ENCODE measurements around the gene MIER3. TPM values are rescaled to one million over a fixed set of nuclear protein-coding genes. Genes with fewer than 3 reads are reported as not detected.

MIER3 gene
- total RNA-seq, 1 donor from 2014 or later = 33.6 TPM

DNA sequence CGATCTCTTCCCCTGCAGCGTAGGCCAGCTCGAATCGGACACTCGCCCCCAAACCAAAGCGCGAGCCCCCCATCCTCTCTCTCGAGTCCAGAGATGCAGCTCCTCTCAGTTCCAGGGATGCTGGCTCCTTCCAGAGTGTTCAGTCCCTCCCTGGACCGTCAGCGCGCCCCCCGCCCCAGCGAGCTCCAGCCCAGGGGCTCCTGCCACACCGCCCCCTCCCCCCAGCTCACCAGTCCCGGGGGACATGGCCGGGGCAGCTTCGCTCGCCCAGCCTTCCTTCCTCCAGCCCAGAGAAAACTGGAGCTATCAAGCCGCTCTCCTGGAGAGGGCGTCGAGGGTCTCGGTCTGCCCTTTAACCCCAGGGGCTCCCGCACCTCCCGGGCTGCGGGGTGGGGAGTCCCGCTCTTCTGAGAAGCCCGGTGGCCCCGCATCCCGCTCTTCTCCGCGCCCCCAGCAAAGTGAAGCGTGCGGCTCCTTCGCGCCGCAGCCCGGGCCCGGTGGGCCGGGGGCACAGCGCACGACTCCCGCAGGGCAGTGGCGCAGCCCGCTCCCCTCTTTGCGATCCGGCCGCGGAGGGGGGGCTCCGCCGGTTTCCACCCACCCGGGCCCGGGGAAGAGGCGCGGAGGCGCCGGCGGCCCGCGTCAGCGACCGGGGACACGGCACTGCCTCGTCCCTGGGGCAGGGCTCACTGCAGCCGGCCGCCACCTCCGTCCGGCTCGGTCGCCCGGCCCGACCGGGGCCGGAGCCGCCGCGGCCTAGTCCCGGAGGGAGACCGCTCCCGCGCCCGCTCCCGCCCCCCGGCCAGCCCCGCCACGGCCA lies 587 bp downstream of the MIER3 start:
- H3K4me3 Mint-ChIP-seq = peak overlapping the region; percentile 95
- intact Hi-C loops (cut with micrococcal nuclease) = loop anchor here (5.0 kb wide), 2 partner anchors 134 to 166 kb away; partner anchors contain the start of gene MAP3K1
- H3K4me1 Mint-ChIP-seq (ENCODE audit: low read depth) = peaks cover 28% of the 10 kb centered on the region
- peaks cover 17% of the 10 kb centered on the region for H3K27me3 Mint-ChIP-seq (ENCODE audit: insufficient read depth)
- H3K9me3 Mint-ChIP-seq = no peaks in the 10 kb centered on the region
- peak; percentile 8 for DNase-seq (ENCODE audit: low spot score)
- peak overlapping the region; percentile 45 for H3K27ac Mint-ChIP-seq
- peaks cover 4% of the 10 kb centered on the region for H3K36me3 Mint-ChIP-seq (ENCODE audit: low read depth)

DNA sequence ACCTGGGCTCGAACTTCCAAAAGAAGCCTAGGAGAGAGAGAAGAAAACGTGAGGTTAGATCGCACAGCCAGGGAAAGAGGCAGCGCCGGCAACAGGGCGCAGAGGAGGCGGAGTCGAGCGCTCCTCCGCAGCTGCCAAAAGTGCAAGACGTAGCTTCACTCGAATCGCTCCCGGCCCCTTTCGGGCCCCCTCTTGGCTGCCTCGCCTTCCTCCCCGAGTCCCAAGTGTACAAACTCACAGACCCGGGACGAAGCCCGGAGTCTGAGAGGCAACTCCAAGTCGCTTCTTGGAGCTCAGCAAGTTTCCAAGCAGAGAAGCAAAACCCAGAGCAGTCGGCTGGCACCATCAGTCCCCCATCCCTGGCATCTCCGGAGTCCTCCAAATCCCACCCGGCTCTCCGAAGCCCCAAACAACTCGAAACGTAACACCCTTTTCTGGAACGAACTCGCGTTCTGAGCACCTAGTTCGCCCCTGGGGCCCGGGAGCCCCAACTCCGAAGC lies 1.2 kb downstream of the MIER3 start:
- Mint-ChIP-seq H3K27me3 (ENCODE audit: insufficient read depth) (peaks cover 12% of the 10 kb centered on the region), H3K9me3 (no peaks in the 10 kb centered on the region), H3K4me1 (ENCODE audit: low read depth) (peaks cover 28% of the 10 kb centered on the region), H3K27ac (peak overlapping the region; percentile 45), H3K36me3 (ENCODE audit: low read depth) (peaks cover 8% of the 10 kb centered on the region), H3K4me3 (peak overlapping the region; percentile 95)
- peak; percentile 42 for DNase-seq (ENCODE audit: low spot score)
- intact Hi-C loops (cut with micrococcal nuclease) = loop anchor here (1.0 to 5.0 kb wide), 3 partner anchors 133 to 271 kb away; partner anchors contain the start of gene MAP3K1

GRCh38 chr5:56947052-56947451 lies 4.9 kb downstream of the MIER3 start:
- intact Hi-C loops (cut with micrococcal nuclease) = no loop called here
- no peak for DNase-seq (ENCODE audit: low spot score)
- Mint-ChIP-seq H3K27me3 (ENCODE audit: insufficient read depth) (no peaks in the 10 kb centered on the region), H3K27ac (no peak overlapping the region), H3K36me3 (ENCODE audit: low read depth) (peaks cover 25% of the 10 kb centered on the region), H3K4me1 (ENCODE audit: low read depth) (peaks cover 21% of the 10 kb centered on the region), H3K9me3 (no peaks in the 10 kb centered on the region), H3K4me3 (no peak overlapping the region)

DNA sequence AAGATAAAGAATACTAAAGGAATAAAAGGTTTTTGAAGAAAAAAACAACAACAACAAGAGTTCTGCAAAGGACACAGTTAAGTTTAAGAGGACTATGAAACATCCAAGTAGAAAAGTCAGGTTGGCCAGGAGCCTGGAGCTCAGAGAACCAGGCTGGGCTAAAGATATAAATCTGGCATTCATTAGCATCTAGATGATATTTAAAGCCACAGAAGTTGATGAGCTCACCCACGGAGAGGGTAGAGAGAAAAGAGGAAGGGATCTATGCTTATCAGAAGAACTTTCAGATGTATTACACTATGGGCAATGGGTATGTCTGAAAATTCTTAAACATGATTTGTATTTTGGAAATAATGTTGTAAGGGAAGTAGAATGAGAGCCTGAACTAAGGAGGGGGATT lies 9.9 kb downstream of the MIER3 start:
- intact Hi-C loops (cut with micrococcal nuclease) = no loop called here
- Mint-ChIP-seq H3K27ac (no peak overlapping the region), H3K4me1 (ENCODE audit: low read depth) (peaks cover 12% of the 10 kb centered on the region), H3K4me3 (no peak overlapping the region), H3K27me3 (ENCODE audit: insufficient read depth) (no peaks in the 10 kb centered on the region), H3K9me3 (no peaks in the 10 kb centered on the region), H3K36me3 (ENCODE audit: low read depth) (peaks cover 47% of the 10 kb centered on the region)
- no peak for DNase-seq (ENCODE audit: low spot score)

- no peak for DNase-seq (ENCODE audit: low spot score)
- H3K36me3 Mint-ChIP-seq (ENCODE audit: low read depth) = peaks cover 53% of the 10 kb centered on the region
- intact Hi-C loops (cut with micrococcal nuclease) = no loop called here
- no peak overlapping the region for H3K4me3 Mint-ChIP-seq
- no peak overlapping the region for H3K27ac Mint-ChIP-seq
- peaks cover 9% of the 10 kb centered on the region for H3K4me1 Mint-ChIP-seq (ENCODE audit: low read depth)
- no peaks in the 10 kb centered on the region for H3K27me3 Mint-ChIP-seq (ENCODE audit: insufficient read depth)
- no peaks in the 10 kb centered on the region for H3K9me3 Mint-ChIP-seq
Observed at GRCh38 chr5:56938858-56939257, 13.1 kb downstream of the MIER3 start.

GRCh38 chr5:56934325-56934724 lies 17.6 kb downstream of the MIER3 start:
- intact Hi-C loops (cut with micrococcal nuclease) = no loop called here
- H3K27me3 Mint-ChIP-seq (ENCODE audit: insufficient read depth) = no peaks in the 10 kb centered on the region
- H3K9me3 Mint-ChIP-seq = no peaks in the 10 kb centered on the region
- H3K4me3 Mint-ChIP-seq = no peak overlapping the region
- H3K4me1 Mint-ChIP-seq (ENCODE audit: low read depth) = no peaks in the 10 kb centered on the region
- no peak for DNase-seq (ENCODE audit: low spot score)
- H3K27ac Mint-ChIP-seq = no peak overlapping the region
- peaks cover 37% of the 10 kb centered on the region for H3K36me3 Mint-ChIP-seq (ENCODE audit: low read depth)

DNA sequence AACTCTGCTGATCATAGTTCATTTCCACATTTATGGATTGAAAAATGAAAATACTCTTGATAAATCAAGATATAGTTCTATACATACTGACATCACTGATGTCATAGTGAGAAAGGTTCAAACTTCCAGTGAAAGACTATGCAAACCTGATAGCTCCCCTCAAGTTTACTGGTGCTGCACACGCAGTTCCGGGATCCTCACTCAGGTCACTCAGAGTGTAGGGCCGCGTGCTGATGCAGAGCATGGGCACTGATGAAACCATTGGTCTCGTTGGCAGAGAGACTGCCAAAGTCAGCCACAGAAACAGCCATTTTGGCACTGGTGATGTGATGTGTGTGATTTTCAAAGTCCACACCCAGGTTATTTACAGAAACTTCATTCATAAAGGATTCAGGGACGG lies 29.0 kb downstream of the MIER3 start:
- Mint-ChIP-seq H3K9me3 (no peaks in the 10 kb centered on the region), H3K4me1 (ENCODE audit: low read depth) (peaks cover 5% of the 10 kb centered on the region), H3K36me3 (ENCODE audit: low read depth) (peaks cover 38% of the 10 kb centered on the region), H3K27ac (no peak overlapping the region), H3K27me3 (ENCODE audit: insufficient read depth) (no peaks in the 10 kb centered on the region), H3K4me3 (no peak overlapping the region)
- intact Hi-C loops (cut with micrococcal nuclease) = no loop called here
- no peak for DNase-seq (ENCODE audit: low spot score)

DNA sequence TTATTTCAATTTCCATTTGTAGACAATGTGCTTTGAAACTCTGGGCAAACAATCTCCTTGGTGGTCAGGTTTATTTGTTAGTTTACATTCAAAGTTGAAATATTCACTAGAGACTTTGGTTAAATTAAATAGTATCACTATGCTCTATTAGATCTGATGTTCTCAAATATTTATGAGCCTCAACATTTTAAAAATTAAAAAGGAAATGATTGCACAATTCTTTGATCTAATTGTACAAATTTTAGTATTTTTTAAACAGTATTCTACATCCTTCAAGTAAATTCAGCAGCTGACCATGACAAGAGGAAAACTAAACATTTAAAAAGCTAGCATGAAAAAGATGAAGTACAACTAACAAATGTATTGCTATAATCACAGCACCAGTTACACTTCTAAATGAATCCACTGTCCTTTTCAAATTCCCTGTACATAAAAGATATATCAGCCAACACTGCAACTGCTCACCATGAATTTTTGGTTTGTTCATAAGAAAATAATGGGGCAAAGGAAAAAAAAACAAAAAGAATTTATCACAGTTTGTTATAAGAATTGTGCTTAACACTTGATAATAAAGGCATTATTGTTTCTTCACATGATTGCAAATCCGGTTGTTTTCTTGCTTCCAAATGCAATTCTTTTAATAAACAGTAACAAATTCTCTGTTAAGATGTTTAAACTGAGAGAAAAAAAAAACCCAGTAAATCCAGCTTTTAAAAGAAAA lies 31.8 kb downstream of the MIER3 start:
- intact Hi-C loops (cut with micrococcal nuclease) = no loop called here
- DNase-seq (ENCODE audit: low spot score) = no peak
- Mint-ChIP-seq H3K9me3 (no peaks in the 10 kb centered on the region), H3K27me3 (ENCODE audit: insufficient read depth) (no peaks in the 10 kb centered on the region), H3K4me3 (no peak overlapping the region), H3K27ac (no peak overlapping the region), H3K4me1 (ENCODE audit: low read depth) (peaks cover 5% of the 10 kb centered on the region), H3K36me3 (ENCODE audit: low read depth) (peaks cover 31% of the 10 kb centered on the region)

DNA sequence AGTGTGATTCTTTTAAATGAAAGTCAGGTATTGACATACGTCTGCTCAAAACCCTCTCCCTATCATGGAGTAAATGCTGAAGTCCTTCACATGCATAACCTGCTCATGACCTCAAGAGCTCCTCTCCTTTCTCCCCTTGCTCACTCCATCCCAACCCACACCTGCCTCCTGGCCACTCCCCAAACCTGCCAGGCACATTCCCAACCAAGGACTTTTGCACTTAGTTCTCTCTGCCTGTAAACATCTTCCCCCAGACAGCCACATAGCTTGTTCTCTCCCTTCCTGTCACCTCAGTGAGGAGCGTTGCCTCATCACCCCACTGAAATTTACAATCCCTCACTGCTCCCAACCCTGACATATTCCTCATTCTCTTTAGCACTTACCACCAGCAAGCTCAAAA lies 33.9 kb downstream of the MIER3 start:
- peaks cover 5% of the 10 kb centered on the region for H3K4me1 Mint-ChIP-seq (ENCODE audit: low read depth)
- no peak overlapping the region for H3K4me3 Mint-ChIP-seq
- no peak for DNase-seq (ENCODE audit: low spot score)
- H3K27me3 Mint-ChIP-seq (ENCODE audit: insufficient read depth) = no peaks in the 10 kb centered on the region
- no peaks in the 10 kb centered on the region for H3K9me3 Mint-ChIP-seq
- H3K36me3 Mint-ChIP-seq (ENCODE audit: low read depth) = peaks cover 19% of the 10 kb centered on the region
- H3K27ac Mint-ChIP-seq = no peak overlapping the region
- intact Hi-C loops (cut with micrococcal nuclease) = no loop called here

- no peak overlapping the region for H3K4me3 Mint-ChIP-seq
Observed at GRCh38 chr5:56917534-56917933, 34.4 kb downstream of the MIER3 start.

GRCh38 chr5:56914678-56915077 lies 37.2 kb downstream of the MIER3 start:
- H3K4me3 Mint-ChIP-seq = no peak overlapping the region
- no peaks in the 10 kb centered on the region for H3K9me3 Mint-ChIP-seq
- peaks cover 16% of the 10 kb centered on the region for H3K36me3 Mint-ChIP-seq (ENCODE audit: low read depth)
- H3K27me3 Mint-ChIP-seq (ENCODE audit: insufficient read depth) = no peaks in the 10 kb centered on the region
- intact Hi-C loops (cut with micrococcal nuclease) = no loop called here
- no peak overlapping the region for H3K27ac Mint-ChIP-seq
- peaks cover 20% of the 10 kb centered on the region for H3K4me1 Mint-ChIP-seq (ENCODE audit: low read depth)
- DNase-seq (ENCODE audit: low spot score) = no peak

More at GRCh38 chr5:56917534-56917933, 34.4 kb downstream of the MIER3 start:
- no peak overlapping the region for H3K27ac Mint-ChIP-seq
- DNase-seq (ENCODE audit: low spot score) = no peak
- H3K36me3 Mint-ChIP-seq (ENCODE audit: low read depth) = peaks cover 18% of the 10 kb centered on the region
- intact Hi-C loops (cut with micrococcal nuclease) = no loop called here
- no peaks in the 10 kb centered on the region for H3K27me3 Mint-ChIP-seq (ENCODE audit: insufficient read depth)
- H3K9me3 Mint-ChIP-seq = no peaks in the 10 kb centered on the region
- peaks cover 5% of the 10 kb centered on the region for H3K4me1 Mint-ChIP-seq (ENCODE audit: low read depth)

DNA sequence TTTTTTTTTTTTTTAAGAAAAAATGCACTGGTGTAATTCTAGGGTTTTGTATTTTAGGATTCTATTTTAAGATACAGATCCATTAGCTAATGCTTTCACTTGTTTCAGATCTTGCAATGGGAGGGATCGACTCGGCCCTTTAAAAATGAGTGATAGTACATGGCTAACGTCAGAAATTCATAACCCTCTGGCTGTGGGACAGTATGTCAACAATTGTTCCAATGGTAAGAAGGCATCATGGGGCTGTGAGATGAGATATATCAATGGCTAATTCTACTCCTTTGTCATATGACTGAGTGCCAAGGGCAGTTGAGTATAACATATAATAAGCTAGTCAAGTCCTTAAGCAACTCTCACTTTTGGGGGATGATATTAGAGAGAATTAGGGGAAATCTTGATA lies 38.2 kb downstream of the MIER3 start:
- no peak for DNase-seq (ENCODE audit: low spot score)
- Mint-ChIP-seq H3K36me3 (ENCODE audit: low read depth) (peaks cover 16% of the 10 kb centered on the region), H3K27ac (no peak overlapping the region), H3K27me3 (ENCODE audit: insufficient read depth) (peaks cover under 1% of the 10 kb centered on the region), H3K4me1 (ENCODE audit: low read depth) (peaks cover 24% of the 10 kb centered on the region), H3K4me3 (no peak overlapping the region), H3K9me3 (no peaks in the 10 kb centered on the region)
- intact Hi-C loops (cut with micrococcal nuclease) = no loop called here

Measured in activated T-helper 1 cell treated with anti-CD3 and anti-CD28 coated beads, Interleukin-12 subunit alpha, Interleukin-12 subunit beta, Interleukin-2, Interleukin-4 antibody, amounts not matched to agents 30 ng/mL and 10 ng/mL and 1 ng/mL, durations not matched to agents 14 hours and 24 hours and 36 hours (primary cell).